ENCODE data around the gene SAMD10. TPM values are rescaled to one million over a fixed set of nuclear protein-coding genes. Genes with fewer than 3 reads are reported as not detected.

Gene SAMD10
- total RNA-seq, 6 experiments from 2014 or later: 2.7 to 6.7 (median 3.5) TPM

GRCh38 chr20:63970714-63971431 lies 8.6 kb downstream of the SAMD10 start:
- TF ChIP-seq CTCF (IDR thresholded peaks at IDR 0.05) (no peak), POLR2A (IDR thresholded peaks at IDR 0.05) (no peak)
- Histone ChIP-seq H3K4me3 (no peak overlapping the region), H3K9me3 (no peaks in the 10 kb centered on the region), H3K27me3 (no peaks in the 10 kb centered on the region), H3K4me1 (peaks cover 0 to 21% (median 7%) of the 10 kb centered on the region in 4 donors), H3K27ac (no peak overlapping the region), H3K36me3 (peaks cover 0 to 16% (median 9%) of the 10 kb centered on the region in 4 donors)
- 92% methylated on average over 5 of the region's 5 CpGs for WGBS (ENCODE audit: insufficient coverage, low coverage, low lambda C conversion rate, missing lambda C conversion rate)
- no peak for DNase-seq
- intact Hi-C loops (cut with DNase I): loop anchor here (10.0 kb wide), 2 partner anchors 426 to 436 kb away; partner anchors contain the start of genes PTK6 (in 1 of the 2) and SRMS (in 1 of the 2)
- no peak for ATAC-seq

- DNase-seq: peak; percentile 77 to 79 (median 79)
- peak; percentile 27 to 44 (median 42) for ATAC-seq
- H3K27ac ChIP-seq: peak within 1 kb of the TSS; percentile 38 to 74 (median 50)
- H3K9me3 ChIP-seq: no peaks in the 10 kb centered on the region
- TF ChIP-seq POLR2A (IDR thresholded peaks at IDR 0.05) (no peak), CTCF (IDR thresholded peaks at IDR 0.05) (no peak)
- peaks cover 0 to 21% (median 7%) of the 10 kb centered on the region in 4 donors for H3K4me1 ChIP-seq
- intact Hi-C loops (cut with DNase I): loop anchor here (10.0 kb wide), 2 partner anchors 425 to 435 kb away; partner anchors contain the start of genes PTK6 (in 1 of the 2) and SRMS (in 1 of the 2)
- 0% methylated on average over 3 of the region's 73 CpGs for WGBS (ENCODE audit: insufficient coverage, low coverage, low lambda C conversion rate, missing lambda C conversion rate)
- peak within 1 kb of the TSS; percentile 65 to 80 (median 73) for H3K4me3 ChIP-seq
- no peaks in the 10 kb centered on the region for H3K27me3 ChIP-seq
- peaks cover 0 to 16% (median 9%) of the 10 kb centered on the region in 4 donors for H3K36me3 ChIP-seq
These were observed 9.4 kb downstream of the SAMD10 start, which contains the start of gene ZNF512B for GRCh38 chr20:63969838-63970713. Gene ZNF512B, minus strand, starts transcription at chr20:63969930. Its CDS starts 1,980 bp downstream, at chr20:63967950.

GRCh38 chr20:63968928-63969760 lies 10.3 kb downstream of the SAMD10 start:
- WGBS (ENCODE audit: insufficient coverage, low coverage, low lambda C conversion rate, missing lambda C conversion rate): 4% methylated on average over 17 of the region's 70 CpGs
- no peak for TF ChIP-seq CTCF (IDR thresholded peaks at IDR 0.05)
- peak; percentile 25 for TF ChIP-seq POLR2A (IDR thresholded peaks at IDR 0.05)

More at GRCh38 chr20:63968928-63969760, 10.3 kb downstream of the SAMD10 start:
- intact Hi-C loops (cut with DNase I): no loop called here
- H3K27ac ChIP-seq: peak overlapping the region; percentile 38 to 74 (median 50)
- ATAC-seq (peak; percentile 63 to 72 (median 67)), DNase-seq (peak; percentile 80 to 89 (median 82))
- H3K36me3 ChIP-seq: peaks cover 0 to 20% (median 10%) of the 10 kb centered on the region in 4 donors
- H3K4me3 ChIP-seq: peak overlapping the region; percentile 65 to 80 (median 73)
- H3K27me3 ChIP-seq: no peaks in the 10 kb centered on the region
- no peaks in the 10 kb centered on the region for H3K9me3 ChIP-seq
- peaks cover 0 to 12% (median 5%) of the 10 kb centered on the region in 4 donors for H3K4me1 ChIP-seq
